Testis (tissue), 3 donors: ENCODE data around the gene GCFC2. TPM values are rescaled to one million over a fixed set of nuclear protein-coding genes. Genes with fewer than 3 reads are reported as not detected.

Source experiments
- DNase-seq: peaks from one replicate; pipeline ENCODE4 v3.0.0-alpha.2; 2019
- H3K27ac ChIP-seq, 2 donors: fragments of 200-600 bp; sonication (generic); one replicate each; pipeline ENCODE4 v1.5.1; 2019
- H3K27me3 ChIP-seq: fragments of 200-600 bp; sonication (generic); one replicate; pipeline ENCODE4 v1.5.1; 2019
- H3K36me3 ChIP-seq: fragments of 200-600 bp; sonication (generic); one replicate; pipeline ENCODE4 v1.5.1; 2017; ENCODE audit warnings: low read depth; ENCODE audit errors: missing control alignments
- H3K4me1 ChIP-seq: fragments of 200-600 bp; sonication (generic); one replicate; pipeline ENCODE4 v1.5.1; 2019
- H3K4me3 ChIP-seq, 2 donors: fragments of 200-600 bp; sonication (generic); one replicate each; pipeline ENCODE4 v1.5.1; 2017 to 2019
- H3K9me3 ChIP-seq: fragments of 200-600 bp; sonication (generic); one replicate; pipeline ENCODE4 v1.5.1; 2017
- CTCF ChIP-seq, 3 experiments: fragments of 450-650 bp in 2 of 3; fragments of 200-600 bp in 1 of 3; sonication (generic) in 1 of 3; IDR thresholded peaks; one replicate each; pipeline ENCODE4 v1.5.1; 2016 to 2019; ENCODE audit warnings: antibody characterized with exemption in 3 of 3, mild to moderate bottlenecking in 2 of 3, moderate library complexity in 1 of 3
- POLR2A ChIP-seq: fragments of 450-650 bp; IDR thresholded peaks from one replicate; pipeline ENCODE4 v1.6.1; 2017; ENCODE audit warnings: antibody characterized with exemption, mild to moderate bottlenecking, moderate library complexity
- WGBS, 2 donors: methylation state at CpG; one replicate each; pipeline ENCODE4 v1.1.5; 2018; 5-methylcytosine and 5-hydroxymethylcytosine counted together
- intact Hi-C: fragments of 100-400 bp; cut with DNase I; formaldehyde crosslinking; loops from one replicate; pipeline ENCODE4 v1.15.1; 2023; ENCODE audit warnings: low total_unique reads
- polyA plus RNA-seq: library from polyadenylated mRNA; stranded (reverse); fragments of 350-450 nt; fragmentation: Illumina TruSeq; extraction: RNeasy Lipid Tissue Mini Kit (QIAGEN cat#74804); gene quantifications from one replicate; pipeline ENCODE4 v1.2.3, GENCODE V29; 2014; ENCODE audit warnings: low read depth, low replicate concordance; ENCODE audit not compliant: insufficient read depth
- total RNA-seq, 2 donors: library from RNA; depleted of rRNA; stranded (reverse); fragments of >200 nt; gene quantifications; one replicate each; pipeline ENCODE4 v1.2.3, GENCODE V29; 2016

Gene GCFC2
- total and polyA plus RNA-seq, 3 donors from 2014 or later = 19.2 to 40.4 (median 33.0) TPM

GRCh38 chr2:75736276-75736675, 25.6 kb upstream of the GCFC2 start:
- DNase-seq = no peak
- Histone ChIP-seq H3K36me3 (no peaks in the 10 kb centered on the region), H3K4me3 (no peak overlapping the region), H3K27ac (no peak overlapping the region), H3K9me3 (no peaks in the 10 kb centered on the region), H3K27me3 (no peaks in the 10 kb centered on the region), H3K4me1 (no peaks in the 10 kb centered on the region)
- TF ChIP-seq CTCF (IDR thresholded peaks at IDR 0.05) (no peak), POLR2A (no peak)
- WGBS, 2 donors = 88 to 90% methylated on average over 4 of the region's 4 CpGs
- intact Hi-C loops = no loop called here

- no peak overlapping the region for H3K27ac ChIP-seq
- 61 to 71% methylated on average over 5 of the region's 5 CpGs for WGBS, 2 donors
- no peaks in the 10 kb centered on the region for H3K4me1 ChIP-seq
- no peak for TF ChIP-seq POLR2A
- no peak for TF ChIP-seq CTCF (IDR thresholded peaks at IDR 0.05)
- H3K4me3 ChIP-seq = no peak overlapping the region
- no peaks in the 10 kb centered on the region for H3K27me3 ChIP-seq
- H3K36me3 ChIP-seq = no peaks in the 10 kb centered on the region
- DNase-seq = no peak
- no peaks in the 10 kb centered on the region for H3K9me3 ChIP-seq
- intact Hi-C loops = no loop called here
Measured at GRCh38 chr2:75729861-75730260, 19.1 kb upstream of the GCFC2 start.

- Histone ChIP-seq H3K4me1 (no peaks in the 10 kb centered on the region), H3K27ac (no peak overlapping the region), H3K4me3 (no peak overlapping the region), H3K36me3 (no peaks in the 10 kb centered on the region), H3K9me3 (no peaks in the 10 kb centered on the region), H3K27me3 (no peaks in the 10 kb centered on the region)
- DNase-seq = no peak
- intact Hi-C loops = no loop called here
- 77 to 87% methylated on average over 6 of the region's 6 CpGs for WGBS, 2 donors
- TF ChIP-seq CTCF (IDR thresholded peaks at IDR 0.05) (no peak), POLR2A (no peak)
Measured at GRCh38 chr2:75728614-75729419, 18.1 kb upstream of the GCFC2 start.

- Histone ChIP-seq H3K36me3 (no peaks in the 10 kb centered on the region), H3K27me3 (no peaks in the 10 kb centered on the region), H3K4me1 (no peaks in the 10 kb centered on the region), H3K9me3 (no peaks in the 10 kb centered on the region), H3K4me3 (no peak overlapping the region), H3K27ac (no peak overlapping the region)
- no peak for TF ChIP-seq CTCF (IDR thresholded peaks at IDR 0.05)
- TF ChIP-seq POLR2A = no peak
- intact Hi-C loops = no loop called here
- no peak for DNase-seq
Measured at GRCh38 chr2:75722687-75723086, 12.0 kb upstream of the GCFC2 start.

GRCh38 chr2:75720525-75720924, 9.8 kb upstream of the GCFC2 start:
- H3K36me3 ChIP-seq = no peaks in the 10 kb centered on the region
- WGBS, 2 donors = 82 to 93% methylated on average over 1 of the region's 1 CpG
- TF ChIP-seq POLR2A (no peak), CTCF (IDR thresholded peaks at IDR 0.05) (no peak)
- H3K4me3 ChIP-seq = no peak overlapping the region
- DNase-seq = no peak
- no peaks in the 10 kb centered on the region for H3K9me3 ChIP-seq
- no peaks in the 10 kb centered on the region for H3K4me1 ChIP-seq
- H3K27ac ChIP-seq = no peak overlapping the region
- intact Hi-C loops = no loop called here
- no peaks in the 10 kb centered on the region for H3K27me3 ChIP-seq
